AG08396 (cell line): ENCODE data around the gene NAA38.
"Not testable (repeated sequence)": the region's sequence is repeated elsewhere in the genome, so short reads cannot be mapped to it uniquely, and the experiment has no call there.

Experiments used
- DNase-seq: peaks from one replicate; pipeline ENCODE4 v3.0.0; 2012; ENCODE audit warnings: low spot score, mixed read lengths

The NAA38 gene

GRCh38 chr17:7823581-7824001 is 33.8 kb downstream of the NAA38 start:
- DNase-seq: no peak

DNA sequence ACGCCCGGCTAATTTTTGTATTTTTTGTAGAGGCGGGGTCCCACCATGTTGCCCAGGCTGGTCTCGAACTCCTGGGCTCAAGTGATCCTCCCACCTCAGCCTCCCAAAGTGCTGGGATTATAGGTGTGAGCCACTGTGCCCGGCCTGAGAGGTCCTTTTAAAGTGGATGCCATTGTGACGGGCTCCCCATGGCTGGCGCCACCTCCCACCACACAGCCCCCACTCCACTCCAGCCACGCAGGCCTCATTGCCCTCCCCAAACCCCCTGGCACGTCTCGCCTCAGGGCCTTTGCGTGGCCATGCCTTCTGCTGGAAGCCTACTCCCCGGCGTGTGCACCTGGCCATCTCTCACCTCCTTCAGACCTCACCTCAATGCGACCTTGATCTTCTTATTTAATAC is 35.2 kb downstream of the NAA38 start:
- DNase-seq: no peak

DNA sequence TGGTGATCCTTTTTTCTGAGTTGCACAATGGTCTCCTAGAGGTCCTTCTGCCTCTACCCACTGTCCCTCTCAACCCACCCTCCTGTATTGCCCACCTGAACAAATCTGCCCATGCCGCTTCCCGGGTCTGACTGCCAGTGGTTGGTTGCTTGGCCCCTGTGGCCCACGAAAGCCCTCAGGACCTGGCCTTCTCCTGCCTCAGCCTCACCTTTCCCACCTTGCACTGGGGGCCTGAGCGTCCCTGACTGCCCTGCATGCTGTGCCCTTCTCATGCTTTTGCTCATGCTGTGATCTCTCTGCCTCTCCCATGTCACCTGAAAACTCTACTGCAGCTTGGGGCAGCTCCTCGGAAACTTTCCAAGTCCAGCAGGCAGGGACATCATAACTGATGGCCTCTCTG is 37.1 kb downstream of the NAA38 start:
- no peak for DNase-seq

DNA sequence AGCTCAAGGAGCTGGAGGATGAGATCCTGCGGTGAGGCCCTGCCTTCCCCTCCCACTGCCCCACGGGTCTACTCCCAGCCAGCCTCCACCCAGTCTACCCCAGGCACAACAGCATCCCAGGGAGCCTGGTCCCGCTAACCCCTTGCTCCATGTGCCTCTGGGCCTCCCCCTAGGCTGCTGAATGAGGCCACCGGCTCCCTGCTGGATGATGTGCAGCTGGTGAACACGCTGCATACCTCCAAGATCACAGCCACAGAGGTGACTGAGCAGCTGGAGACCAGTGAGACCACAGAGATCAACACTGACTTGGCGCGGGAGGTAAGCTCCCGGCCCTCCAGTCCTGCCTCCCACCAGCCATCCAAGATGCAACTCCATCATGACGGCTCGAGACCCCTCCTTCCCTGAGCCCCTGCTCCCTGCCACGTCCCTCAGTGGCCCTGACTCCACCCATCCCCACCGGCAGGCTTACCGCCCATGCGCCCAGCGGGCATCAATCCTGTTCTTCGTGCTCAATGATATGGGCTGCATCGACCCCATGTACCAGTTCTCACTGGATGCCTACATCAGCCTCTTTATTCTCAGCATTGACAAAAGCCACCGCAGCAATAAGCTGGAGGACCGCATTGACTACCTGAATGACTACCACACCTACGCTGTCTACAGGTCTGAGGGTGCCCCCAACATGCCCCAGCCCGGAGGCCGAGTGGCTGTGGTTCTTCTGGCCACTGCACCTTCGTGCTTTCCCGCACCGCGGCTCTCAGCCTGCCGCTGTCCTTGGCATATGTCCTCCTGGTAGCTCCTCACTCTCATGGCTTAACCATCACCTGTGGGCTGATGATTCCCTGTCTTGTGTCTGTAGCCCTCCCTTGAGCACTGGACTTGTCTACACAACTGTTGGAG is 38.4 kb downstream of the NAA38 start:
- no peak for DNase-seq

- no peak for DNase-seq
These were observed 39.3 kb downstream of the NAA38 start for GRCh38 chr17:7818026-7818425.

DNA sequence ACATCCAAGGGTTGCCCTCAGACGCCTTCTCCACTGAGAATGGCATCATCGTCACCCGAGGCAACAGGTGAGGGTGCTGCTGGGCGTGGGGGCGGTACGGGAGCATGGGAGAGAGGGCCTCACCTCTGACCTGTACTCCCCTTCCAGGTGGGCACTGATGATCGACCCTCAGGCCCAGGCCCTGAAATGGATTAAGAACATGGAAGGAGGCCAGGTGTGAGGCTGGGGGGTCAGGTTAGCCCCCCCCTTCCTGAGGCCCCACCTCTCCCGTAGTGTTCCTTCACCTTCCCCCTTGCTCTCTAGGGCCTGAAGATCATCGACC is 39.8 kb downstream of the NAA38 start:
- DNase-seq: no peak

DNA sequence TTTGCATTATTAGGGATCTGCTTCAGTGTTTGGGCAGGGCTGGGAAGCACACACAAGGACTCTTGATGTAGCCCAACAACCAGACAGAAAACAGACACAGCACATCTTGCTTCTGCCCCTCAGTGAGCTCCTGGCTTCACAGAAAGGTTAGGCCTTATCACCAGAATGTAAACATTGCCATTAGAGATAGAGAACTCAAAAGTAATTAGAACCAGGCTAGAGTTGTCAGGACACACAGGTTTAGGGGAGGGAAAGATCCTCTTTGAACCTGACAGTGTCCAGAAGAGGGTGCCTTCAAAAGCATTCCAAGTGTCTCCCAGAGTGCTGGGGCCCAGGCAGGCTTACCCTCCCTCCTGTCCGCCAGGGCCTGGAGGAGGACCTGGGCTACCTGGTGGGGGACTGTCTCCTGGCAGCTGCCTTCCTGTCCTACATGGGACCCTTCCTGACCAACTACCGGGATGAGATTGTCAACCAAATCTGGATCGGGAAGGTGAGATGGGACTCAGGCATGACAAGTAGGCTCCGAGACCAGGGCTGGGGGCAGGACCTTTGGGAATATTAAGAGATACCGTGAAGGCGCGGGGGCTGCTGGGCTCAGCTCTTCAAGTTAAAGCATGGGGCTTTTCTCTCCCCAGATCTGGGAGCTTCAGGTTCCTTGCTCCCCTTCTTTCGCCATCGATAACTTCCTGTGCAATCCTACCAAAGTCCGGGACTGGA is 40.3 kb downstream of the NAA38 start:
- DNase-seq: no peak

DNA sequence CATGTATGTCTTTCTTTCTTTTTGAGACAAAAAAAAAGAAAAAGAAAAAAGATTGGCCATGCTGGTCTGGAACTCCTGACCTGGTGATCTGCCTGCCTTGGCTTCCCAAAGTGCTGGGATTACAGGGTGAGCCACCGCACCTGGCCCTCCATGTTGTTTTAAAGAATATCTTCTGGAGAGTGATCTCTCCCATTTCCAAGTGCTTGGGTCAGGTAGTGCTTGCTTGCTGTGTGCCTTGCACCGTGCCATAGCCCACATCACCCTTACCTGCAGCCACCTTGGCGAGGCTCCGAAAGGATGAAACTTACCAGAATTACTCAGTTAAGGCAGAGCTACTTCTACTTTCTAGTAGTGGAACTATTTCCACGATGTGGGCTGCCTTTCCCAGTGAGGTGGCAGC is 42.4 kb downstream of the NAA38 start:
- DNase-seq: no peak

DNA sequence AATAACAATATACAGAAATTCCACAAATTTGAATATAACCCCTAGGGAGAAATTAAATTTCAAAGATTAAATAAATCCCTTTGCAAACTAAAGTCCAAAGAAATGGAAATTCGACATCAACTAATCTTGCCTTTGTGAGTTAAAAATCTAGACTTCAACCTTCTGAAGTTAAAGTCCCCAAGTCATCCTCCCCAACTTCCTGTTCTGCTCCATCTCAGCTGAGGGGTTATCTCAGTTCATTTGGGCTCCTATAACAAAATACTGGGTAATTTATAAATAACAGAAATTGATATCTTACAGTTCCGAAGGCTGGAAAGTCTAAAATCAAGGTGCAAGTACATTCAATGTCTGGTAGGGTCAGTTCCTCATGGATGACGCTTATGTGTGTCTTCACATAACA is 46.1 kb downstream of the NAA38 start:
- DNase-seq: no peak

DNA sequence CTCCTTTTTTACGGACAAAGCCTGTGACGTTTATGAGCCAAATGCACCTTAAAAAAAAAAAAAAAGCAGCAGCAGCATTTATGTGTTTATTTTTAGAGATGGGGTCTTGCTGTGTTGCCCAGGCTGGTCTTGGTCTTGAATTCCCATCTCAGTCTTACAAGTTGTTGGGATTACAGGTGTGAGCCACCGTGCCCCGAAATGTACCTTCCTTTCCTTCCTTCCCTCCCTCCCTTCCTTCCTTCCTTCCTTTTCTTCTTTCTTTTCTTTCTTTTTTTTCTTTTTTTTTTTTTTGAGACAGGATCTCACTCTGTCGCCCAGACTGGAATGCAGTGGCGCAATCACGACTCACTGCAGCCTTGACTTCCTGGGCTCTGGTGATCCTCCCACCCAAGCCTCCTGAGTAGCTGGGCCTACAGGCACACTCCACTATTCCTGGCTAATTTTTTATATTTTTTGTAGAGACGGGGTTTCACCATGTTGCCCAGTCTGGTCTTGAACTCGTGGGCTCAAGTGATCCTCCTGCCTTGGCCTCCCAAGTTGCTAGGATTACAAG is 47.5 kb downstream of the NAA38 start:
- not testable (repeated sequence) for DNase-seq

- DNase-seq: no peak
These were observed 48.1 kb downstream of the NAA38 start for GRCh38 chr17:7809086-7809790.

DNA sequence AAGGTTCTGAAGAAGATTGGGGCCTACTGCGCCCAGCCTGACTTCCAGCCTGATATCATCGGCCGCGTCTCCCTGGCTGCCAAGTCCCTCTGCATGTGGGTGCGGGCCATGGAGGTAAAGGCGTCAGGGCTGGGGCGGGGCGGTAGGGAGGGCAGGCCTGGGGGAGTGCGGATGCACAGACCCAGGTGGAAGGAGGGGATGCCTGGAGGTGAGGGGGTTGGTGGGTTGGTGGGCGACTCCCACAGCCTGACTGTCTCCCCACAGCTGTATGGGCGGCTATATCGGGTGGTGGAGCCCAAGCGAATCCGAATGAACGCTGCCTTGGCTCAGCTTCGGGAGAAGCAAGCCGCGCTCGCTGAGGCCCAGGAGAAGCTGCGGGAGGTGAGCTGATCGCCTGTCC is 50.2 kb downstream of the NAA38 start:
- no peak for DNase-seq
